Activated T-cell treated with anti-CD3 and anti-CD28 coated beads, Interleukin-2, amount 50 U/mL, for 4 hours (primary cell): Measurements from ENCODE around the gene EHHADH. TPM values are rescaled to one million over a fixed set of nuclear protein-coding genes. Genes with fewer than 3 reads are reported as not detected.

Experiments
- ATAC-seq, 2 donors: fragments of 200-7000 bp; cut with Tn5 transposase; one replicate each; pipeline ENCODE4 v1.10.0; 2021
- DNase-seq: peaks from one replicate; pipeline ENCODE4 v3.0.0-alpha.2; 2020
- H3K27me3 Mint-ChIP-seq: one replicate; pipeline ENCODE4 v1.8.0; 2021; ENCODE audit warnings: low read depth, mixed read lengths
- H3K36me3 Mint-ChIP-seq: one replicate; pipeline ENCODE4 v1.8.0; 2022; ENCODE audit warnings: mixed read lengths; ENCODE audit not compliant: insufficient read depth
- H3K4me1 Mint-ChIP-seq: one replicate; pipeline ENCODE4 v1.8.0; 2021; ENCODE audit warnings: low read depth, mixed read lengths
- H3K4me3 Mint-ChIP-seq: one replicate; pipeline ENCODE4 v1.8.0; 2021; ENCODE audit warnings: mild to moderate bottlenecking, moderate library complexity, mixed read lengths
- H3K9me3 Mint-ChIP-seq: one replicate; pipeline ENCODE4 v1.8.0; 2021; ENCODE audit warnings: mixed read lengths
- total RNA-seq, 3 donors: library from RNA; stranded (reverse); gene quantifications; one replicate each; pipeline ENCODE4 v1.2.1, GENCODE V29; 2021

The EHHADH gene
- total RNA-seq, 3 donors from 2014 or later, result 0.79 to 1.8 (median 1.8) TPM

- DNase-seq (no peak), ATAC-seq (peak; percentile 32 to 47)
- H3K36me3 Mint-ChIP-seq, result no peaks in the 10 kb centered on the region
- H3K4me1 Mint-ChIP-seq, result peaks cover 5% of the 10 kb centered on the region
- peaks cover 29% of the 10 kb centered on the region for H3K27me3 Mint-ChIP-seq
- peak overlapping the region; percentile 77 for H3K4me3 Mint-ChIP-seq
- H3K9me3 Mint-ChIP-seq, result no peaks in the 10 kb centered on the region
These were observed 100.6 kb downstream of the EHHADH start for GRCh38 chr3:185153171-185153771.

- H3K4me3 Mint-ChIP-seq, result peak within 1 kb of the TSS; percentile 77
- ATAC-seq (peak; percentile 65 to 69), DNase-seq (no peak)
- no peaks in the 10 kb centered on the region for H3K9me3 Mint-ChIP-seq
- peaks cover 28% of the 10 kb centered on the region for H3K27me3 Mint-ChIP-seq
- H3K36me3 Mint-ChIP-seq, result no peaks in the 10 kb centered on the region
- peaks cover 5% of the 10 kb centered on the region for H3K4me1 Mint-ChIP-seq
These were observed 101.3 kb downstream of the EHHADH start, which contains the start of gene C3orf70 for GRCh38 chr3:185152410-185153170. C3orf70 (minus strand) TSS chr3:185153060; CDS start chr3:185152823, 237 bp downstream.

DNA sequence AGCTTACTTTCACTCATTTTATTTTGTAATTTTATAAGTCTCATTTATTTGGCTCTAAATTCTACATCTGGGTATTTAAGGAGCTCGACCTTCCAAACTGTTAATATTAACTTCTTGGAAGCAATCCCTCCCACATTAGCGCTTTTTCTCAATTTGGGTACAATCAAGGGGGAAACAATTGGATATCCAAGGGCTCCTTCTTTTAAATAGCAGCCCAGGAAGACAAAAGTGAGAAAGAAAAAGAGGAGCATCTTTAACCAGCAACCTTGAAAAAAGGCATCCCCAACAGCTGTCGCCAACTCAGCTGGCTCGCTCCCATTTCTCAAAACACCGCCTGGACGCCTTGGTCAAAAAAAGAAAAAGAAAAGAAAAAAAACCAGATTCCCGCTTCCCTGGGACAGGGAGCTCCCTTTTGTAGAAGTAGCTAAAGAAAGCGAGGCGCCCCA is 101.9 kb downstream of the EHHADH start:
- ATAC-seq (no peak), DNase-seq (no peak)
- no peaks in the 10 kb centered on the region for H3K36me3 Mint-ChIP-seq
- H3K4me3 Mint-ChIP-seq, result peak overlapping the region; percentile 66
- no peaks in the 10 kb centered on the region for H3K9me3 Mint-ChIP-seq
- peaks cover 5% of the 10 kb centered on the region for H3K4me1 Mint-ChIP-seq
- peaks cover 28% of the 10 kb centered on the region for H3K27me3 Mint-ChIP-seq

DNA sequence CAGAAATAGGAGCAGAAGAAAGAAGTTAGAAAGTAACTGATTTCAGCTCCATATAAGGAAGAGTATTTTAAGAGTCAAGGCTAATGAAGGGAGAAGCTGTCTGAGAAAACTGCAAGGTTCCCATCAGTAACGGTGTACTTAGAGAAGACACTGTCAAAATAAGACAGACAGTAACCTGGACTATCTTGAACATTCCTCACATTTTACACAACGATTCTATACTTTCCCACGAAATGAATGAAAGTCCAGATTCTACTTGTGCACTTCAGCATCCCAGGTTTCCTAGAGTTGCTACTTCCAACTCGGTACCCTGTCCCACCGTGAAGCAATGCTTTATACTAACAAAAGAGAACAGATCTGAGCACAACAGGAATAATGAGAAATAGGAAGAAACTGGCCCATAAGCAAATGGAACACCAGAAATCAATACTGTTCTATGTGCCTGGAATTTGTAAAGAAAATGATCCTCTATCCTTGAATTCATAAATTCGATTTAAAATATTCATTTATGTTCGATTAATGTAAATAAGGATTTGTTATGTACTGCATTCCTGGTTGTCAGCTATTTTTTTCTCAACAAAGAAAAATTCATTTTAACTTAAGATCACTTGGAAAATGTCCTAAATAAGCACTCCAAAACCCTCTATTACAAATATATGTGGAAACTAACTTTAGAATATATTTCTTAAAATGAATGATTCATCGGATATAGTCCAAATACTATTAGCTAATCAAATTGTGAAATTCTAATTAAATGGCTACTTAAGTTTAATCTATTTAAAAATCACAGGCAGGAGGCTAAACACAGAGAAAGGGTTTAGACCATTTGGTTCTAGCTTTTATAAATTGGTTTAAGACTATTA is 102.5 kb downstream of the EHHADH start:
- Mint-ChIP-seq H3K9me3 (no peaks in the 10 kb centered on the region), H3K27me3 (peaks cover 26% of the 10 kb centered on the region), H3K4me3 (no peak overlapping the region), H3K36me3 (no peaks in the 10 kb centered on the region), H3K4me1 (peaks cover 5% of the 10 kb centered on the region)
- ATAC-seq (no peak), DNase-seq (no peak)

GRCh38 chr3:185150561-185150960 is 103.3 kb downstream of the EHHADH start:
- Mint-ChIP-seq H3K4me3 (no peak overlapping the region), H3K27me3 (peaks cover 28% of the 10 kb centered on the region), H3K36me3 (no peaks in the 10 kb centered on the region), H3K9me3 (no peaks in the 10 kb centered on the region), H3K4me1 (peaks cover 5% of the 10 kb centered on the region)
- DNase-seq (no peak), ATAC-seq (no peak)

DNA sequence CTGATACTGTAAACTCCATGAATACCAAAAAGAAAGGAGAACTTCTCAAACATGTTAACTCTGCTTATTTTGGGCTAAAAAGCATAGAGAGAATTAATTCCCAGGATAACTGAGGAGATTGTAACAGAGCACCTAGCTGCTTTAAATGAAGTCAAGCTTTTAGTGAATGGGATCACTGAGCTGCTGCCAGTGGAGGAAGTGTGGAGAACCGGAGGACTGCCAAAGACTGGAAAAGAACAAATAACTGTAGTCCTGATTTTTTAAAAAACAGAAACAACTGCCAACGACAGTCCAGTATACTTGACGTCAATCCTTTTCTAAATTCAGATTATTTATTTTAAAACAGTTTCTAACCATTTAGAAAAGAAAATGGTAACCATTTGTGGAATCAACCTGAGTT is 104.3 kb downstream of the EHHADH start:
- Mint-ChIP-seq H3K4me1 (peaks cover 5% of the 10 kb centered on the region), H3K36me3 (no peaks in the 10 kb centered on the region), H3K27me3 (peaks cover 29% of the 10 kb centered on the region), H3K9me3 (no peaks in the 10 kb centered on the region), H3K4me3 (no peak overlapping the region)
- DNase-seq, result no peak
- ATAC-seq, result no peak

DNA sequence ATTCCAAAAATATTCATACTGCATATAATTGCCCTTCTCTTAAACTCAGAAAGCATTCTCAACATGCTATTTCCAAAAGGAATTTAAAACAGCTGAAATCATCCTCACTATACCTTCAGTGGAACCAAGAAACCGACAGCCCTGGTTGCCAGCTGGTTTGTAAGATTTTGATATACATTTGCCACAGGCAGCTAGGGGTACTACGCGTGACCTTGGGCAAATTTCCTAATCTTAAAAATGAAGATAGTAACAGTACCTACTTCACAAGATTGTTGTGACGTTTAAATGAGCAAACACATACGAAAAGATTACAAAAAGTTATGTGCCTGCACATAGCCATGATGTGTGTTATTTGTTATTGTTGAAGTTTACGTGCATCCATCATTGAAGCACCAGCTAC is 108.3 kb downstream of the EHHADH start:
- H3K4me3 Mint-ChIP-seq, result no peak overlapping the region
- ATAC-seq (no peak), DNase-seq (no peak)
- H3K27me3 Mint-ChIP-seq, result peaks cover 13% of the 10 kb centered on the region
- no peaks in the 10 kb centered on the region for H3K36me3 Mint-ChIP-seq
- no peaks in the 10 kb centered on the region for H3K9me3 Mint-ChIP-seq
- H3K4me1 Mint-ChIP-seq, result no peaks in the 10 kb centered on the region

- Mint-ChIP-seq H3K36me3 (no peaks in the 10 kb centered on the region), H3K9me3 (no peaks in the 10 kb centered on the region), H3K27me3 (peaks cover 8% of the 10 kb centered on the region), H3K4me1 (no peaks in the 10 kb centered on the region), H3K4me3 (no peak overlapping the region)
- ATAC-seq, result no peak
- no peak for DNase-seq
These were observed 109.1 kb downstream of the EHHADH start for GRCh38 chr3:185144784-185145183.

Other genes starting within 250 kb of the EHHADH start
- gene C3orf70, start 101.0 kb downstream of the EHHADH start, total RNA-seq, result under 1 TPM in 1 of 3 donors, not detected in 2; 0.05 TPM
- 10 to 100 TPM in 1 of 3 donors, 1 to 10 TPM in 2; 8.8 to 12.3 (median 9.0) TPM for gene MAP3K13, start 109.1 kb upstream of the EHHADH start, total RNA-seq
- 10 to 100 TPM; 25.1 to 28.0 (median 25.6) TPM for gene TMEM41A, start 245.0 kb upstream of the EHHADH start, total RNA-seq